ENCODE data around the gene MED19.
"Not testable (repeated sequence)": the region's sequence is repeated elsewhere in the genome, so short reads cannot be mapped to it uniquely, and the experiment has no call there.

The MED19 gene

DNA sequence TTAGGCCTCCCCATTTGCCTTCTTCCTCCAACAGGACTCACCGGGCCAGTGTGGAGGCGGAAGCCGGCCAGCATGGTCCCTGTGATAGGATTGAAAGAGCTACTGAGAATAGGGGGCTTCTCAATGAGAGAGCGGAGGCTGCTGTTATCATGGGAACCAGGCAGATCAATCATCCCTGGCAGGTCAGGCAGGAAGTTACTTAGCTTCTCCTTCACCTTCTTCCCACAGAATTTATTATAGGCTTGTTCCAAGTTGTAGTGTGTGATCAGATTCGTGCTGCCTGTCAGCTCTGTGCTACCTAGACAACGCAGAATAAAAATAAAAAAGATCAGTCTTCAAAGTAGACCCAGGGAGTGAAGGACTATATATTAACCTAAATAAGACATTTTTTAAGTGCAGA lies 7.1 kb downstream of the MED19 start:
- DNase-seq (ENCODE audit: low read depth) = no peak

DNA sequence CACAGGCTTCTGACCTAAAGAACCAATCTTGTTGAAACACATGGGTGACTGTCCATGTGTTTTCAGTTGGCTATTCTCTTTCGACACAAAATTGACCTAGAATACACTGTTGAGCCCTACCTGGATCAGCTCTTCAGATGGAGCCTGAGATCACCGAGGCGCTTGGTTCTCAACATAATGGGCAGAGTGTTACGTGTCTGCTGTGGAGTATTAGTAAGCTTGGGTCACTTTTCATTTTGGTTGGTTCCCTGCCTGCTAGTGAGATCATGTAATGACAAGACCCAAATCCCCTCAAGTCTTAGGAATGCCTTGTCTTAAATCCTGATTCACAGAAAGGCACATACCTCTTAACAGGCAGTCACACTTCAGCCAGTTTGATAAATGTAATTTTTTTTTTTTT lies 8.7 kb downstream of the MED19 start:
- no peak for DNase-seq (ENCODE audit: low read depth)

GRCh38 chr11:57700425-57700824 lies 11.6 kb downstream of the MED19 start:
- no peak for DNase-seq (ENCODE audit: low read depth)

DNA sequence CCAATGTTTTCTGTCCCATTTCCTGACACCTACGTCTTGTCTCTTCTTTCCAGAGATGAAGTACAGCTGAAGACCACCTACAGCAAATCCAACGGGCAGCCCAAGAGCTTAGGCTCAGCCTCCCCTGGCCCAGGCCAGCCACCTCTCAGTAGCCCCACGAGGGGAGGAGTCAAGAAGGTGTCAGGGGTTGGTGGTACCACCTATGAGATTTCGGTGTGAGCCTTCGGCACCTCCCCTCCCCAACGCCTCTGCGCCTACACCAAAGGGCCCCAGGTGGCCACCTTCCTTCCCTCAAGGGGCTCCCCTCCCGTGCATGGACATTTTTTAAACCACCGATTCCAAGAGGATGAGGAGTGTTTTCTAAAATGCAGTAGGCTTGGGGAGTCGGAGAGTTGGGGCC lies 12.2 kb downstream of the MED19 start:
- DNase-seq (ENCODE audit: low read depth) = no peak

DNA sequence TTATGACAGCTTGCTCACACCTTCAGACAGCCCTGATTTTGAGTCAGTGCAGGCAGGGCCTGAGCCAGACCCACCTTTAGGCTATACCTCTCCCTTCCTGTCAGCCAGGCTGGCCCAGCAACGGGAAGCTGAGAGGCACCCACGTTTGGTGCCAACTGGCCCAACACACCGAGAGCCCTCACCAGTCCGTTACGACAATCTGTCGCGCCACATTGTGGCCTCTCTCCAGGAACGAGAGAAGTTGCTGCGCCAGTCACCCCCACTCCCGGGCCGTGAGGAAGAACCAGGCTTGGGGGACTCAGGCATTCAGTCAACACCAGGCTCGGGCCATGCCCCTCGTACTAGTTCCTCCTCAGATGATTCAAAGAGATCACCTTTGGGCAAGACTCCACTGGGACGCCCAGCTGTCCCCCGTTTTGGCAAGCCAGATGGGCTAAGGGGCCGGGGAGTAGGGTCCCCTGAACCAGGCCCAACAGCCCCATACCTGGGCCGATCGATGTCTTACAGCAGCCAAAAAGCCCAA lies 13.1 kb downstream of the MED19 start:
- DNase-seq (ENCODE audit: low read depth) = no peak

GRCh38 chr11:57690474-57690873 lies 21.5 kb downstream of the MED19 start:
- not testable (repeated sequence) for DNase-seq (ENCODE audit: low read depth)

DNA sequence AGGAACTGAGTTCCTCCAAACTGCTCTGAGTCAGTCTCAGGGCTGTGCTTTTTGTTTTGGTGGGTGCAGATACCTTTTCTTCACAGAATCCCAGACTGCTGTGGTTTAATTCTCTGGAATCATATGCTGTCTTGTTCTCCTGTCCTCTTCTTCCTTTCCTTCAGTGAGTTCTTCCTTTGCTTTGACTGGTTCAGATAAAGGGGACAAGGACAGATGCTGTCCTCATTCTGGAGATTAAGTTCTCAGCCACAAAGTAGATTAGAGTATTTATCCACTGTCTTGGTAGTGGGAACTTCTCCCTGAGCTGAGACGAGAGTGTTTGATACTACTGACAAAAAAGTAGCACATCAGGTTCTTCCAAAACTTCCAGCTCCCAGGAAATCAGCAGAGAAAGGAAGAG lies 30.8 kb downstream of the MED19 start:
- DNase-seq (ENCODE audit: low read depth) = no peak

GRCh38 chr11:57680552-57680874 lies 31.5 kb downstream of the MED19 start:
- DNase-seq (ENCODE audit: low read depth) = peak; percentile 62

DNA sequence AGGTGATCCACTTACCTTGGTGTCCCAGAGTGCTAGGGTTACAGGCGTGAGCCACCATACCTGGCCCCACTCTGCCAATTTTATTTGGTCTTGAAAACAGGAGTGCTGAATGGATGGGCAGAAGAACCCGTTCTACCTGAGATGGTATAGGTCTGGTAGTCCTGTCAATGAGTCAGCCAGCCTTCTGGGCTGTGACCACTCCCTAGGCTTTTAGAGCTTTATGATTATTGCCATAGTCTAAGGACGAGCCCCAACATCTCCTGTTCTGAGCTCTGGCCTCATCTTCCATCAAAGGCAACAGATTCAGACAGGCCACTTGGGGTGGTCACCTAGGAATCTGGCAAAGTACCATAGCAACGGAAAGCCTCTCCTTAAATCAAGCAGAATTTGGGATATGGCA lies 32.6 kb downstream of the MED19 start:
- no peak for DNase-seq (ENCODE audit: low read depth)

GRCh38 chr11:57675176-57675941 lies 36.7 kb downstream of the MED19 start:
- no peak for DNase-seq (ENCODE audit: low read depth)

- no peak for DNase-seq (ENCODE audit: low read depth)
Observed at GRCh38 chr11:57674251-57674650, 37.8 kb downstream of the MED19 start.

- peak; percentile 44 for DNase-seq (ENCODE audit: low read depth)
Observed at GRCh38 chr11:57668434-57668782, 43.6 kb downstream of the MED19 start.

DNA sequence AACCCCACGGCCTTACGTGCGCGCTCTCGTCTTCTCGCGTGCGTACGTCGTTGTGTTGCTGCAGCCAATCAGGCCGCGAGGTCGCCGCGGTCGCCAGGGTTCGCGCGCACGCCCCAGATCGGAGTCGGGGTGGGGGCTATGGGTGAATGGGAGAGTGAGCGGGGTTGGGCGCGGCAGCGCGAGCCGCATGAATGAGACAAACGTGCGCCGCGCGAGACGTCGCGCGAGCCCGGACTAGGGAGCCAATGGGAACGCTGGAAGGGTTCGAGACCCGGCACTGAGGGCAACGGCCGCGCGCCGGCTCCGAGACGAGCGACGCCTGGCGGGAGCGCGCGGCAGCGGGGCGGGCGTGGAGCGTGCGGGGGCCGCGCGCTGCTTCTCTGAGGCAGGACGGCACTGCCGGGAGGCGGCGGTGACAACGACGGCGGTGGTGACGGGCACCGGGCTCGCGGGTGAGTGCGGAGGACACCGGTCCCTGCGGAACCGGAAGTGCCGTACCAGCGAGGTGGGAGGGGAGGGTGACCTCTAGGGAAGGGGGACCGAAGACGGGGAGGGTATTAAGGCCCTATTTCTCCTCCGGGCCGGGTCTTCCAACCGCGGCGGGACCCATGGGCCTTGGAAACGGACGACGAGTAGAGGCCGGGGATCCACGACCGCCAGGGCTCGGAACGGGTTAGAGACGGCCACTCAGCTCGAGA lies 44.1 kb downstream of the MED19 start, which contains the start of gene ZDHHC5:
Gene ZDHHC5 (plus strand): TSS at position 379 of the 698 bp plus-strand sequence. CDS start 4,977 bp downstream, outside the sequence.
- DNase-seq (ENCODE audit: low read depth) = peak; percentile 99

GRCh38 chr11:57667117-57667735 lies 44.8 kb downstream of the MED19 start:
- DNase-seq (ENCODE audit: low read depth) = peak; percentile 99

GRCh38 chr11:57663975-57664374 lies 48.0 kb downstream of the MED19 start:
- no peak for DNase-seq (ENCODE audit: low read depth)

GRCh38 chr11:57662893-57663292 lies 49.1 kb downstream of the MED19 start:
- peak; percentile 28 for DNase-seq (ENCODE audit: low read depth)

- DNase-seq (ENCODE audit: low read depth) = no peak
Observed at GRCh38 chr11:57659669-57660068, 52.3 kb downstream of the MED19 start.

- DNase-seq (ENCODE audit: low read depth) = no peak
Observed at GRCh38 chr11:57658023-57658361, 54.0 kb downstream of the MED19 start.

DNA sequence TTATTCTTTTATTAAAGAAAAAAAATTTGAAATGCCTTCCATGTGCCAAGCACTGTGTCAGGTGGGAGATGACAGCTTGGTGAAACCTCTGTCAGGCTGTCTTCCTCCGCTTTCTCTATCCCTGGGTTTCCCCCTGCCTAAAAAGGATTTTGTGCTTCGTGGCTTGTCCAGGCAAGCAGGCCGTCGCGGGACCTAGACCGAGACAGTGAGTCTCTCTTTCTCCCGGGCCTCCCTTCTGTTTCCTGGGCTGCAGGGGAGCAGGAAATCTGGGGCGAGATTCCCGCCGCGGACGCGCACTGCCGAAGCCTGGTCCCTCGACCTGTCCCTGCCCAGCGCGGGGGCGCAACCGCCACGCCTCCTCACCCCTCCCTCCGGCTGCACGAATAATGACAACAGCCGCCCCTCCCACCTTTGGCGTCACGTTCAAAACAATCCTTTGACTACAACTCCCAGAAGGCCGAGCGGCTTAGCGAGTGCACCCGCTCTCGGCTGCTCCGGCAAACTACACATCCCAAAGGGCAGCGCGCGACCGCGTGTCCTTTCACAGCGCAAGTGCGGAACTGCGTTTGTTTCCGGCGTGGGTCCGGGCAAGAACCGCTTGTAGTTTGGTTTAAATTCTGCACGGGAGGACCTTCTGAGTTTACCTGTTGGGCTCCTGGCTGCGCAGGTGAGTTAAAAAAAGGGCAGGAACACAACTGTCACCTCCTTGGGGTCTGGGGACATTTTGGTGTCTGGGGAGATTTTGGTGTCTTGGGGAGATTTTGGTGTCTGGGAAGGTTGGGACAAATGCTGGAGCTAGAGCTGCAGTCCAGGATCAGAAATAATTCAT lies 54.6 kb downstream of the MED19 start, which contains the start of gene CLP1:
Gene CLP1 (plus strand): TSS at position 569 of the 829 bp plus-strand sequence. CDS start 1,715 bp downstream, outside the sequence.
- peak; percentile 99 for DNase-seq (ENCODE audit: low read depth)

DNA sequence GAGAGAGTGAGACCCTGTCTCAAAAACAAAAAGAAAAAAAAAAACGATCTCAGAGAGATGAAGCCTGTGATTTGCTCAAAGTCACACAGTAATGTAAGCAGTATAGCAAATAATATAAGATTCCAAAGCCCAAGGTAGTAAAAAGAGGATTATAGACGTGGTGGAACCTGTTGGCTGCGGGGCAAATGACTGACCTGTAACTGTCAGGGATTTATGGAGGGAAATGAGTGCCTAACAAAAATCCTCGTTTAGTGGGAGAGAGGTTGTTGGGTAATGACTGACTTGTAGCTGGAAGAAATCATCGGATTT lies 55.2 kb downstream of the MED19 start:
- no peak for DNase-seq (ENCODE audit: low read depth)
